Activated naive CD4-positive, alpha-beta T cell treated with anti-CD3 and anti-CD28 coated beads for 36 hours (primary cell): ENCODE data around the gene GCH1. TPM values are rescaled to one million over a fixed set of nuclear protein-coding genes. Genes with fewer than 3 reads are reported as not detected.
"Not testable (repeated sequence)": the region's sequence is repeated elsewhere in the genome, so short reads cannot be mapped to it uniquely, and the experiment has no call there.

ENCODE experiments used
- CTCF ChIA-PET: fragments of 350-600 bp; sonication (Branson Sonifier 250); formaldehyde crosslinking; loops from one replicate; lab custom pipeline; 2021; ENCODE audit warnings: antibody characterized with exemption; lab: Charles Lee
- DNase-seq: peaks from one replicate; pipeline ENCODE4 v3.0.0-alpha.2; 2020
- H3K27ac Mint-ChIP-seq: one replicate; pipeline ENCODE4 v1.8.0; 2021; ENCODE audit warnings: mild to moderate bottlenecking, mixed read lengths
- H3K27me3 Mint-ChIP-seq: one replicate; pipeline ENCODE4 v1.8.0; 2021; ENCODE audit warnings: low read depth, mixed read lengths
- H3K36me3 Mint-ChIP-seq: one replicate; pipeline ENCODE4 v1.8.0; 2021; ENCODE audit warnings: low read depth, mixed read lengths
- H3K4me1 Mint-ChIP-seq: one replicate; pipeline ENCODE4 v1.8.0; 2021; ENCODE audit warnings: low read depth, mixed read lengths
- H3K4me3 Mint-ChIP-seq: one replicate; pipeline ENCODE4 v1.8.0; 2021; ENCODE audit warnings: mild to moderate bottlenecking, moderate library complexity, mixed read lengths
- H3K9me3 Mint-ChIP-seq: one replicate; pipeline ENCODE4 v1.8.0; 2021; ENCODE audit warnings: mixed read lengths
- intact Hi-C: fragments of 100-400 bp; cut with micrococcal nuclease; formaldehyde crosslinking; loops from one replicate; pipeline ENCODE4 v1.15.1; 2023
- total RNA-seq, 2 experiments: library from RNA; stranded (reverse); gene quantifications; one replicate each; pipeline ENCODE4 v1.2.3, GENCODE V29; 2021

GCH1 gene
- total RNA-seq, 2 experiments from 2014 or later: 56.8 to 57.3 TPM

- intact Hi-C loops: loop anchor here (1.0 to 5.0 kb wide), 13 partner anchors 8 to 529 kb away; partner anchors contain the start of genes CGRRF1, CNIH1, MAPK1IP1L and SOCS4
- Mint-ChIP-seq H3K9me3 (no peaks in the 10 kb centered on the region), H3K27me3 (no peaks in the 10 kb centered on the region), H3K4me3 (peak overlapping the region; percentile 86), H3K27ac (peak overlapping the region; percentile 88), H3K4me1 (peaks cover 20% of the 10 kb centered on the region), H3K36me3 (peaks cover 7% of the 10 kb centered on the region)
- CTCF ChIA-PET: interaction anchor here (0.7 to 4.5 kb wide), 11 partner anchors 9 to 149 kb away, joined by 3 to 19 read pairs (median 4); no protein-coding TSS in a partner anchor
- peak; percentile 47 for DNase-seq
Observed at GRCh38 chr14:54901380-54902142, 1.1 kb downstream of the GCH1 start.

GRCh38 chr14:54899573-54899972 is 3.1 kb downstream of the GCH1 start:
- CTCF ChIA-PET: interaction anchor here (1.0 to 3.4 kb wide), 2 partner anchors 18 to 126 kb away, joined by 3 to 17 read pairs; no protein-coding TSS in a partner anchor
- H3K9me3 Mint-ChIP-seq: no peaks in the 10 kb centered on the region
- H3K36me3 Mint-ChIP-seq: peaks cover 14% of the 10 kb centered on the region
- no peak overlapping the region for H3K4me3 Mint-ChIP-seq
- H3K27me3 Mint-ChIP-seq: no peaks in the 10 kb centered on the region
- H3K27ac Mint-ChIP-seq: no peak overlapping the region
- DNase-seq: no peak
- H3K4me1 Mint-ChIP-seq: peaks cover 34% of the 10 kb centered on the region
- intact Hi-C loops: no loop called here

- H3K4me1 Mint-ChIP-seq: peaks cover 36% of the 10 kb centered on the region
- DNase-seq, intact Hi-C loops, H3K27me3 Mint-ChIP-seq, H3K9me3 Mint-ChIP-seq, H3K4me3 Mint-ChIP-seq, H3K27ac Mint-ChIP-seq: not testable (repeated sequence)
- CTCF ChIA-PET: interaction anchor here (1.4 to 3.4 kb wide), 2 partner anchors 9 to 16 kb away, joined by 5 to 17 read pairs; no protein-coding TSS in a partner anchor
- peaks cover 14% of the 10 kb centered on the region for H3K36me3 Mint-ChIP-seq
Observed at GRCh38 chr14:54897809-54898555, 4.6 kb downstream of the GCH1 start.

GRCh38 chr14:54895683-54896082 is 6.9 kb downstream of the GCH1 start:
- intact Hi-C loops: no loop called here
- CTCF ChIA-PET: no interaction called here
- no peak overlapping the region for H3K4me3 Mint-ChIP-seq
- peaks cover 12% of the 10 kb centered on the region for H3K36me3 Mint-ChIP-seq
- no peak for DNase-seq
- no peak overlapping the region for H3K27ac Mint-ChIP-seq
- no peaks in the 10 kb centered on the region for H3K9me3 Mint-ChIP-seq
- peaks cover 40% of the 10 kb centered on the region for H3K4me1 Mint-ChIP-seq
- no peaks in the 10 kb centered on the region for H3K27me3 Mint-ChIP-seq

GRCh38 chr14:54894995-54895394 is 7.6 kb downstream of the GCH1 start:
- H3K9me3 Mint-ChIP-seq: no peaks in the 10 kb centered on the region
- peaks cover 10% of the 10 kb centered on the region for H3K36me3 Mint-ChIP-seq
- no peak for DNase-seq
- intact Hi-C loops: no loop called here
- H3K27ac Mint-ChIP-seq: no peak overlapping the region
- CTCF ChIA-PET: interaction anchor here (0.6 kb wide), 1 partner anchor 57 kb away, joined by 3 read pairs; no protein-coding TSS in a partner anchor
- H3K4me1 Mint-ChIP-seq: peaks cover 39% of the 10 kb centered on the region
- H3K4me3 Mint-ChIP-seq: no peak overlapping the region
- no peaks in the 10 kb centered on the region for H3K27me3 Mint-ChIP-seq

GRCh38 chr14:54893151-54893760 is 9.4 kb downstream of the GCH1 start:
- Mint-ChIP-seq H3K4me1 (peaks cover 49% of the 10 kb centered on the region), H3K4me3 (no peak overlapping the region), H3K36me3 (peaks cover 7% of the 10 kb centered on the region), H3K27ac (no peak overlapping the region), H3K9me3 (no peaks in the 10 kb centered on the region), H3K27me3 (no peaks in the 10 kb centered on the region)
- DNase-seq: peak; percentile 63
- CTCF ChIA-PET: interaction anchor here (0.7 to 2.8 kb wide), 5 partner anchors 8 to 329 kb away, joined by 3 to 13 read pairs (median 3); partner anchors contain the start of gene GCH1
- intact Hi-C loops: loop anchor here (1.0 kb wide), 3 partner anchors 8 to 53 kb away; no protein-coding TSS in a partner anchor

GRCh38 chr14:54891471-54892245 is 11.0 kb downstream of the GCH1 start:
- Mint-ChIP-seq H3K36me3 (peaks cover 7% of the 10 kb centered on the region), H3K27me3 (no peaks in the 10 kb centered on the region), H3K27ac (no peak overlapping the region), H3K4me1 (peaks cover 51% of the 10 kb centered on the region), H3K4me3 (no peak overlapping the region), H3K9me3 (no peaks in the 10 kb centered on the region)
- no peak for DNase-seq
- CTCF ChIA-PET: interaction anchor here (0.6 to 2.8 kb wide), 3 partner anchors 10 to 83 kb away, joined by 3 to 13 read pairs (median 3); no protein-coding TSS in a partner anchor
- intact Hi-C loops: no loop called here

GRCh38 chr14:54890788-54891187 is 11.8 kb downstream of the GCH1 start:
- Mint-ChIP-seq H3K36me3 (peaks cover 7% of the 10 kb centered on the region), H3K27me3 (no peaks in the 10 kb centered on the region), H3K4me1 (peaks cover 49% of the 10 kb centered on the region), H3K9me3 (no peaks in the 10 kb centered on the region), H3K4me3 (no peak overlapping the region), H3K27ac (no peak overlapping the region)
- intact Hi-C loops: no loop called here
- CTCF ChIA-PET: interaction anchor here (0.5 to 0.8 kb wide), 2 partner anchors 9 to 125 kb away, joined by 3 to 5 read pairs; no protein-coding TSS in a partner anchor
- no peak for DNase-seq

GRCh38 chr14:54889919-54890318 is 12.7 kb downstream of the GCH1 start:
- Mint-ChIP-seq H3K27ac (no peak overlapping the region), H3K4me1 (peaks cover 45% of the 10 kb centered on the region)
- no peak for DNase-seq

GRCh38 chr14:54882521-54882920 is 20.1 kb downstream of the GCH1 start:
- DNase-seq: no peak
- Mint-ChIP-seq H3K27me3 (no peaks in the 10 kb centered on the region), H3K27ac (peak overlapping the region; percentile 96), H3K4me1 (peaks cover 31% of the 10 kb centered on the region), H3K9me3 (no peaks in the 10 kb centered on the region), H3K36me3 (no peaks in the 10 kb centered on the region), H3K4me3 (peak overlapping the region; percentile 78)
- CTCF ChIA-PET: interaction anchor here (1.9 to 2.9 kb wide), 3 partner anchors 11 to 20 kb away, joined by 13 to 19 read pairs (median 17); partner anchors contain the start of gene GCH1
- intact Hi-C loops: loop anchor here (5.0 to 10.0 kb wide), 5 partner anchors 315 to 702 kb away; partner anchors contain the start of genes CDKN3, FBXO34, KTN1 and SAMD4A

More at GRCh38 chr14:54889919-54890318, 12.7 kb downstream of the GCH1 start:
- intact Hi-C loops: loop anchor here (10.0 kb wide), 1 partner anchor 695 kb away; the partner anchor contains the start of gene KTN1
- Mint-ChIP-seq H3K36me3 (no peaks in the 10 kb centered on the region), H3K27me3 (no peaks in the 10 kb centered on the region), H3K4me3 (no peak overlapping the region), H3K9me3 (no peaks in the 10 kb centered on the region)
- CTCF ChIA-PET: no interaction called here
